HG03558 (cell line): ENCODE data around the gene SAP30.

ENCODE experiments used
- ATAC-seq: cut with Tn5 transposase; IDR thresholded peaks from one replicate; pipeline ENCODE4 v1.9.1; 2021; ENCODE audit warnings: moderate number of reproducible peaks; ENCODE audit not compliant: unreplicated experiment; ENCODE audit errors: extremely low read depth

Gene SAP30

GRCh38 chr4:173365359-173365996 lies 5.3 kb upstream of the SAP30 start:
- no peak for ATAC-seq

- ATAC-seq = peak; percentile 22
These were observed 3.5 kb upstream of the SAP30 start for GRCh38 chr4:173367285-173367684.

GRCh38 chr4:173367946-173368345 lies 2.8 kb upstream of the SAP30 start:
- ATAC-seq = no peak

GRCh38 chr4:173370130-173370476 lies 651 bp upstream of the SAP30 start:
- no peak for ATAC-seq

DNA sequence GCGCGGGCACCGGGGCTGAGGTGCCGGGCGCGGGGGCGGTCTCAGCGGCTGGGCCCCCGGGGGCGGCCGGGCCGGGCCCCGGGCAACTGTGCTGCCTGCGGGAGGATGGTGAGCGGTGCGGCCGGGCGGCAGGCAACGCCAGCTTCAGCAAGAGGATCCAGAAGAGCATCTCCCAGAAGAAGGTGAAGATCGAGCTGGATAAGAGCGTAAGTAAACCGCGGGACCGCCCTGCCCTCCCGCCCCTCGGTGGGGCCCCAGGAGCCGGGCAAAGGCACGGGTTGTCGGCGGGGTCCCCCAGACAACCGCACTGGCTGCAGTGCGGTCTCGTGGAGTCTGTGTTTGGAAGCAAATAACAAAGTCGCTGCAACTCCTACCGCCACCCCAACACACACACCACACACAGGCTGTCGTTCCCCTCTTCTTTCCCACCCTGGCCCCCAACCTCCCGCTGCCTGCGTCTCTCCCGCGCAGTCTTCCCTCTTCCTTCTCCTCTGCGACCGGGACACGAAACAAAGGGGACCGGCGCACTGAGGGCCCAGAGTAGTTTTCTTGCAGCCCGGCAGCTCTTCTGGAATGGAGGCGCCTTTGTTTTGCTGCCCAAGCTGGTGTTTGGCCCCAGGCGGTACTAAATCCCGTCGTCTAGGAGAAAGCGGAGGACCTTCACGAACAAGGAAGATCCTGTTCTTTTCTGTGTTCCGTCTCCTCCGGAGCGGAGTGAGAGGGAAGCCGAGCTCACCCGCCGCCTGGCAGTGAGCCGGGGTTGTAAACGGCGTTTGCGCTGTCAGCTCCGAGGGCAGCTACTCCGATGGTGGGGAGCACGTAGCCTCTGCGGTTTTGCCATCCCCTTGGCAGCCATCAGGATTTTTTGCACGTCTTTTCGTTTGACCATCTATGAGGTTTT lies 788 bp downstream of the SAP30 start:
- peak; percentile 4 for ATAC-seq

DNA sequence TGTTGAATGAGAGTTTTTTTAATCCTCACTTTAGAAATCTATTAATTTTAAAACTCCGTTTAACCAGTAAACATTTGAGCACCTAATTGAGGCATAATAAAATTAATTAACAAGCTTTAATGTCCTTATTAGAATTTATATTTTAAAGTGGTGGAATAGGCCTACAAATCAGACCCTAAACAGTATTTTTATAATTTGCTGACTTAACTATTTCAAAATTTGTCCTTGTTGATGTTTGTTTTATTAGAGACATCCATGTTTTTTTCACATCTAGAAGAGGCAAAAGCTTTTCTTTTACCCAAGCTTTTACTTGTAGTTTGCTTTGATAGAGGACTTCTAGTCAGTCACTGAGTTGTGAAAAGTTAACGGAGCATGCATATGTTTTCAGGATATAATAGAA lies 3.8 kb downstream of the SAP30 start:
- ATAC-seq = no peak

DNA sequence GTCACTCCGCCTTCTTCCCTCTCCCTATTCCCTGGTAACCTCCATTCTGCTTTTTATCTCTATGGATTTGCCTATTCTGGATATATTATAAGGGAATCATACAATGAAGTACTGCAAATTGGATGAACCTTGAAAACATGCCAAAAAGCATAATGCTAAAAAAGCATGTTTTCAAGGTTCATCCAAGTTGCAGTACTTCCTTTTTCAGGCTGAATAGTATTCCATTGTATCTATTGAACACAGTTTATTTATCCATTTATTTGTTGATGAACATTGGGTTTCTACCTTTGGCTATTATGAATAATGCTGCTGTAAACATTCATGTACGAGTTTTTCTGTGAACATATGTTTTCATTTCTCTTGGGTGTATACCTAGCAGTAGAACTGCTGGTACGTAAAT lies 9.2 kb downstream of the SAP30 start:
- ATAC-seq = no peak

GRCh38 chr4:173380987-173381386 lies 10.2 kb downstream of the SAP30 start:
- ATAC-seq = no peak

DNA sequence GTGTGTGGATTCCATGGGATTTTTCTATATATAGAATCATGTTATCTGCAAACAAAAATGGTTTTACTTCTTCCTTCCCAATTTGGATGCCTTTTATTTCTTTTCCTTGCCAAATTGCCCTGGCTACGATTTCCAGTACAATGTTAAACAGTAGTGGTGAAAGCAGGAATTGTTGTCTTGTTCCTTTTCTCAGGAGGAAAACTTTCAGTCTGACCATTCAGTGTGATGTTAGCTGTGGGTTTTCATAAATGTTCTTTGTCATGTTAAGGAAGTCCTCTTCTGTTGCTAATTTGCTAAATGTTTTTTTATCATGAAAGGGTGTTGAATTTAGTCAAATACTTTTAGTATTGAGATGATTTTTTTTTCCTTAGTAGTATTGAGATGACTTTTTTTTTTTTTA lies 10.9 kb downstream of the SAP30 start:
- no peak for ATAC-seq

GRCh38 chr4:173382349-173382748 lies 11.6 kb downstream of the SAP30 start:
- ATAC-seq = no peak

DNA sequence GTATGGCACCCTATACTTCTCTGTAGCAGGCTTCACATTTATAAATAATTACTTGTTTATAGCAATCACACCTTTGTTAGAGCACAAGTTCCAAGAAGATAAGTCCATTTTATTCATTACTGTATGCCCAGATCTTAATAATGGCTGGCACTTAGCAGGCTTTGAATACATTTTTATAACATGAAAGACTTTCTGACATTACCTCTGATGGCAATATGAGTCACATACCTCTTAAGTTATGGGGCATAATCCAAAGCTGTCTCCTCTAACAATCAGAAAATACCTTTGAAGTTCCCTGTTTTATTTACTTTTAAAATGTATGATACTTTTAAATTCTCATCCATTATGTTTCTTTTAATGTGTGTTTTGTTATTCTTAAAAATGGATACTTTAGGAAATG lies 16.0 kb downstream of the SAP30 start:
- no peak for ATAC-seq

DNA sequence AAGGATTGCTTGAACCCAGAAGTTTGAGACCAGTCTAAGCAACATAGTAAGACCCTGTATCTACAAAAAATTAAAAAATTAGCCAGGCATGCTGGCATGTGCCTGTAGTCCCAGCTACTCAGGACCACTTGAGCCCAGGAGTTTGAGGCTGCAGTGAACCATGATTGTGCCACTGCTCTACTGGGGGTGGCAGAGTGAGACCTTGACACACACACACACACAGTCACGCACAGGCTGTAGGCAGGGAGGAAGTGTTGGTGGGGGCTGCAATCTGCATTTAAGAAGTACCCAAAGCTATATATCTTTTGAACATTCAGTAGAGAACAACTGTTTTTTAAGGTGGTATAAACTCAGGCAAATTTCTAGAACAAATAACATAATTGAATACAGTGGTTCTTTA lies 20.9 kb downstream of the SAP30 start:
- no peak for ATAC-seq

GRCh38 chr4:173397604-173398003 lies 26.9 kb downstream of the SAP30 start:
- ATAC-seq = no peak

DNA sequence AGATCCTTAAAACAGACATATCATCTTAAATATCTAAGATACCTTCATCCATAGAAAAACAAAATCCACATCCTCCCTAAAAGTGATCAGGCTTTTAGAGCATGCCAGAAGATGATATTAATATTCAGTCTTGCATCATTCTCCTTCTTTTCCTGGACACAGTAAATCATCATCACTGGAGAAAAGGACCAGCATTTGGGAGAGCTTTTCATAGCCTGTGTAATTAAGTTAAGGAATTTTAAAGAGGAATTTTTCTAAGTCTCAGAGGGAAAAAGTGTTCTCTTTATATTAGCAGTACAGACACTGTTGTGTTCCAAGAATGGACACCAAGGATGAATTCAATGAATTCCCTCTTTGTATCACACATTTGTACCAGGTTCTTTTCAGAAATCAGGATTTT lies 27.5 kb downstream of the SAP30 start:
- no peak for ATAC-seq

GRCh38 chr4:173398779-173399415 lies 28.1 kb downstream of the SAP30 start, which contains the start of gene SCRG1:
SCRG1 (minus strand) TSS chr4:173399116; CDS start chr4:173391414, 7,702 bp downstream.
- no peak for ATAC-seq

DNA sequence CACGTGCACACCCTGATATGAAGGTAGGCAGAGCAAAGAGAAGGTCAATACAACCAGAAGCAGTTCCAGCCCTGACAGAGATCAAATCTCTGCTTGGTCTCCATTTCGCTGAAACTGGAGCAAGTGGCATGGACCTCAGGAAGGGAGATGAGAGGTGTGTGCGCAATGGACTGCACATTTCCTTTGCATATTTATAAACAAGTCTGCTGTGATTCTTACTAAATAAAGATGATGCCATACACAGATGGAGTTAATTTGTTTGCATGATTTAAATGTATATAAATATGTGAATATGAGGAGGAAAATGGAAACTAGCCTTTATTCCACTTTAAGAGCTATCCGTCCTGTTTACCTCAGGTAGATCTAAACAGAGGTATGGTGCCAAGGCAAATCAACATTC lies 30.3 kb downstream of the SAP30 start:
- no peak for ATAC-seq

DNA sequence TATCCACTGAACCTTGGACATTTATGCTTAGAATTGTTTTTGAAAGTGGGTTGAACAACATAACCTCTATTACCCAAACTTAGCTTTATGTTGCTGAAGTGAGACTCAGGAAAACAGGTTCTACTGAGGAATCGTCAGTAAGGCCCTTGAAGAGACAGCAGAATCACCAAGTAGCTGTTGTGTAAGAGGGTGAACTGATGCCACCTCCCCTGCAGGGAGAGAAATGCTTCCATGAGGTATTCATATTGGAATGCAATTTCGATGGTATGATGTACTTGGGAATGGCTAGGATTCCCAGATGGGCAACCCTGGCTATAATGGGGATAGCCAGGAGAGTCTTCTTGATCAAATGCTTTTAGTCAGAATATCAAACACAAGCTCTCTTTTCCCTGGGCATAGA lies 32.3 kb downstream of the SAP30 start:
- no peak for ATAC-seq

- no peak for ATAC-seq
These were observed 33.6 kb downstream of the SAP30 start for GRCh38 chr4:173404296-173404865.

- ATAC-seq = no peak
These were observed 35.3 kb downstream of the SAP30 start for GRCh38 chr4:173405840-173406606.

GRCh38 chr4:173410079-173410478 lies 39.3 kb downstream of the SAP30 start:
- ATAC-seq = no peak
